Measurements from ENCODE around the gene PTPRB. TPM values are rescaled to one million over a fixed set of nuclear protein-coding genes. Genes with fewer than 3 reads are reported as not detected.

The PTPRB gene
- total RNA-seq, 6 experiments from 2014 or later, result 12.7 to 35.9 (median 16.9) TPM

DNA sequence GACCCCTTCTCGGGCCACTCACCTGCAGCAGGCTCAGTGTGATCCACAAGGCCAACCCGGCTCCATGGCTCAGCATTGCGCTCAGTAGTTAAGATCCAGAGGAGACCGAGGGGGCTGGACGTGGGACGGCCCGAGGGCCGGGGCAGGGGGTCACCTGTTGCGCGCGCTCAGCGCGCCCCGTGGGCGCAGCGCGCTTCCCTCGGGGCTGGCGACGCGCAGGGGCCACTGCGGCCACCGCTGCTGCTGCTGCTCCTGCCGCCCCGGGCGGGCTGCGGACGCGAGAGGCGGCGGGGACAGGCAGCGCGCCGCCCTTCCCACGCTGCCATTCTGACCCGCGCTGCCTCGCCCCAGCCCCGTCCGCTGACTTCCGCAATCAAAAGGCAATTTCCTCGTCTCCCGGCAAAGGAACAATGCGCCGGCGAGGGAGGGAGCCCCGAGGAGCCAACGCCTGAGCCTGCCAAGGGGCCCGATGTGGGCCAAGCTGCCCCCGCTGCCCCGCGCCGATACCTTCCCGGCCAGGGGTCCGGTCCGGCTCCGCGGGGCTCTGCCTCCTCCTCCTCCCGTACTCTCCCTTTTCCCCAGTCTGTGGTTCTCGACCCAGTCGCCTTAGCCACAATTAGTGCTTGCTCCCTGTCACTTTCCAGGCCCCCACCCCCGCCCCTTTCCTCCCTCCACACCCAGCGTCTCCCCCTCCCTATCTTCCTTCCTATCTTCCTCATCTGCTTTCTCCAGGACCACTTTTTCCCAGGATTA, 27.3 kb downstream of the PTPRB start:
- peak; percentile 60 to 66 (median 63) for DNase-seq
- Histone ChIP-seq H3K27ac (peak overlapping the region in 2 of 3 donors; percentile 21 to 32), H3K9me3 (no peaks in the 10 kb centered on the region), H3K4me3 (peak overlapping the region; percentile 29 to 50 (median 38)), H3K36me3 (no peaks in the 10 kb centered on the region), H3K27me3 (peaks cover 0 to 8% of the 10 kb centered on the region in 2 donors), H3K4me1 (peaks cover 0 to 4% (median 0%) of the 10 kb centered on the region in 4 donors)
- WGBS (ENCODE audit: insufficient coverage, low coverage, low lambda C conversion rate, missing lambda C conversion rate), result 2% methylated on average over 14 of the region's 63 CpGs
- peak; percentile 42 for TF ChIP-seq POLR2A (IDR thresholded peaks at IDR 0.05)
- TF ChIP-seq, protein P1, sequence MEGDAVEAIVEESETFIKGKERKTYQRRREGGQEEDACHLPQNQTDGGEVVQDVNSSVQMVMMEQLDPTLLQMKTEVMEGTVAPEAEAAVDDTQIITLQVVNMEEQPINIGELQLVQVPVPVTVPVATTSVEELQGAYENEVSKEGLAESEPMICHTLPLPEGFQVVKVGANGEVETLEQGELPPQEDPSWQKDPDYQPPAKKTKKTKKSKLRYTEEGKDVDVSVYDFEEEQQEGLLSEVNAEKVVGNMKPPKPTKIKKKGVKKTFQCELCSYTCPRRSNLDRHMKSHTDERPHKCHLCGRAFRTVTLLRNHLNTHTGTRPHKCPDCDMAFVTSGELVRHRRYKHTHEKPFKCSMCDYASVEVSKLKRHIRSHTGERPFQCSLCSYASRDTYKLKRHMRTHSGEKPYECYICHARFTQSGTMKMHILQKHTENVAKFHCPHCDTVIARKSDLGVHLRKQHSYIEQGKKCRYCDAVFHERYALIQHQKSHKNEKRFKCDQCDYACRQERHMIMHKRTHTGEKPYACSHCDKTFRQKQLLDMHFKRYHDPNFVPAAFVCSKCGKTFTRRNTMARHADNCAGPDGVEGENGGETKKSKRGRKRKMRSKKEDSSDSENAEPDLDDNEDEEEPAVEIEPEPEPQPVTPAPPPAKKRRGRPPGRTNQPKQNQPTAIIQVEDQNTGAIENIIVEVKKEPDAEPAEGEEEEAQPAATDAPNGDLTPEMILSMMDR (IDR thresholded peaks at IDR 0.05), result no peak
- intact Hi-C loops (cut with DNase I), result no loop called here
- ATAC-seq, result peak; percentile 71 to 83 (median 81)

DNA sequence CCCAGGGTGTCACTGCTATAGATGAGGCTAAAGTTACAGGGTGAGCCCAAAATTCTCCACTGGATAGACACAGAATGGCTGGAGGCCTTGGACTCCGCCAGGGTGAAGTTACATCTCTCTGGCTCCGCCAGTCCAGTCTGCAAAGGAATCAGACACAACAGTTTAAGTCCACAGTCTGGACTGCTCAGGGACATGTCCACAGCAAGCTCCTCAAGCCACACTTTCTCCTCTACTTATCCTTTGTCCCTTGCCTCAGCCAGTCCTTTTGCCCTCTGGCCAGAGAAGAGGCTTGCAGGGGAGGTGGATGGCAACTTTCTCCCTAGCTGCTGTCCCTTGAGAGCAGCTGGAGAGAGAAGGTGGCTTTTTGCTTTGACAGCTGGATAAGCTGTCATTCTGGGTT, 28.0 kb downstream of the PTPRB start:
- H3K36me3 ChIP-seq, result no peaks in the 10 kb centered on the region
- intact Hi-C loops (cut with DNase I), result no loop called here
- WGBS (ENCODE audit: insufficient coverage, low coverage, low lambda C conversion rate, missing lambda C conversion rate), result 80% methylated on average over 1 of the region's 2 CpGs
- no peak for DNase-seq
- ATAC-seq, result peak in 2 of 4 donors; percentile 6 to 27
- H3K27ac ChIP-seq, result peak overlapping the region in 2 of 3 donors; percentile 21 to 32
- no peaks in the 10 kb centered on the region for H3K9me3 ChIP-seq
- H3K4me1 ChIP-seq, result peaks cover 0 to 4% (median 0%) of the 10 kb centered on the region in 4 donors
- TF ChIP-seq, protein P1 (IDR thresholded peaks at IDR 0.05), result no peak
- peaks cover 0 to 8% of the 10 kb centered on the region in 2 donors for H3K27me3 ChIP-seq
- peak overlapping the region; percentile 29 to 50 (median 38) for H3K4me3 ChIP-seq

DNA sequence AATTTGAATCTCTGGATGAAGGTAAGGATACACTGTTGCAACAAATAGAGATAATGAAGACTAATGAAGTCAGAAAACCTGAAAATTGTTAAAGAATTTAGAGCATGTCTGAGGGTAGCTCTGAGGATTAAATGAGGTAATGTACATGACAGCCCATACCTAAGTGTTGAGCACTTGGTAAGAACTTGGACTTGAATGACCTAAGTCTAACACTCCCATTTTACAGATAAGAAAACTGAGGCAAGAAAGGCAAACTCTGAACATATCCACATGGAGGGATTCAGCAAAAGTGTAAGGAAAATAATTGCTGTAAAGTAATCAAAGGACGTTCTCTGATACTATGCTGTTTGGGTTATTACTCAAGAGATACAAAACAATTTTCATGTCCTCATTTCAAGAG, 29.0 kb downstream of the PTPRB start:
- WGBS (ENCODE audit: insufficient coverage, low coverage, low lambda C conversion rate, missing lambda C conversion rate), result 11% methylated on average over 1 of the region's 1 CpG

DNA sequence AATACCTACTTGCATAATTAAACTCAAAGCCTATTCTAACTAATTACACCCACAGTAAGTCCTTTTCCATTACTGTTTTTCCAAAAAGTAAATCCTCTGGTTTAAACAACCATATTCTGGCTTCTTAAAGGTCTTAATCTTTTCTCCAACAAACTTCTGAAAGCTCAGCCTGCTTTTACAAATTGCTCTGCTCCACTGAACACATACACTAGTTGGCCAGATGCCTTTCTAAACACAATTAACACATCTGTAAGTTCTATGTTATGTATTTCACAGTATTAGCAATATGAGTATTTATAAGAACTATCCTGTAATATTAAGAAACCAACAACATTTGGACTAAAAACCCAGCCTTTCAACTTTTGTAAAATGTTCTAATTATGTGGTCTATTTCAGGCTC, 30.1 kb downstream of the PTPRB start:
- intact Hi-C loops (cut with DNase I), result no loop called here
- no peak overlapping the region for H3K27ac ChIP-seq
- no peak for TF ChIP-seq POLR2A (IDR thresholded peaks at IDR 0.05)
- TF ChIP-seq, protein P1 (IDR thresholded peaks at IDR 0.05), result no peak
- H3K4me1 ChIP-seq, result peaks cover 0 to 4% (median 0%) of the 10 kb centered on the region in 4 donors
- no peak for ATAC-seq
- no peaks in the 10 kb centered on the region for H3K9me3 ChIP-seq
- DNase-seq, result no peak
- no peaks in the 10 kb centered on the region for H3K36me3 ChIP-seq
- peak overlapping the region in 2 of 3 donors; percentile 1 to 20 for H3K4me3 ChIP-seq
- peaks cover 0 to 8% of the 10 kb centered on the region in 2 donors for H3K27me3 ChIP-seq

More for the DNA sequence above, 29.0 kb downstream of the PTPRB start:
- DNase-seq (no peak), ATAC-seq (no peak)
- H3K36me3 ChIP-seq, result no peaks in the 10 kb centered on the region
- H3K27ac ChIP-seq, result peak overlapping the region in 1 of 3 donors; percentile 20
- intact Hi-C loops (cut with DNase I), result no loop called here
- TF ChIP-seq, protein P1 (IDR thresholded peaks at IDR 0.05), result no peak
- no peak for TF ChIP-seq POLR2A (IDR thresholded peaks at IDR 0.05)
- peaks cover 0 to 4% (median 0%) of the 10 kb centered on the region in 4 donors for H3K4me1 ChIP-seq
- H3K9me3 ChIP-seq, result no peaks in the 10 kb centered on the region
- H3K4me3 ChIP-seq, result peak overlapping the region in 2 of 3 donors; percentile 1 to 50
- peaks cover 0 to 8% of the 10 kb centered on the region in 2 donors for H3K27me3 ChIP-seq
